Activated naive CD4-positive, alpha-beta T cell treated with anti-CD3 and anti-CD28 coated beads, Interleukin-2, amount 50 U/mL, for 16 hours (primary cell): ENCODE results near the gene XRCC5.

ENCODE experiments used
- DNase-seq: peaks from one replicate; pipeline ENCODE4 v3.0.0-alpha.2; 2020

The XRCC5 gene

DNA sequence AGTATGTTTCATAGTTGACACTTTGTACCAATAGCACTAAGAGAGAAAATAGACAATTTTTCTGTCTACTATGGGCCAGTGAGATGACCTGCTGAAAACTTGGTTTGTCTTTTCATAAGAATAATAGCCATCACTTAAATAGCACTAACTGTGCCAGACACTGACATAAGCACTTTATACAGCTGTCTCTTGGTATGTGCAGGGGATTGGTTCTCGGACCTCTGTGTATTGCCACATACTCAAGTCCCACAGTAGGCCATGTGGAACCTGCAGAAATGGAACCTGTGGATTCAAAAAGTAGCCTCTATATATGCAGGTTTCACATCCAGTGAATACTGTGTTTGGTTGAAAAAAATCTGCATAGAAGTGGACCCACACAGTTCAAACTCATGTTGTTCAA, 126.7 kb downstream of the XRCC5 start:
- no peak for DNase-seq

DNA sequence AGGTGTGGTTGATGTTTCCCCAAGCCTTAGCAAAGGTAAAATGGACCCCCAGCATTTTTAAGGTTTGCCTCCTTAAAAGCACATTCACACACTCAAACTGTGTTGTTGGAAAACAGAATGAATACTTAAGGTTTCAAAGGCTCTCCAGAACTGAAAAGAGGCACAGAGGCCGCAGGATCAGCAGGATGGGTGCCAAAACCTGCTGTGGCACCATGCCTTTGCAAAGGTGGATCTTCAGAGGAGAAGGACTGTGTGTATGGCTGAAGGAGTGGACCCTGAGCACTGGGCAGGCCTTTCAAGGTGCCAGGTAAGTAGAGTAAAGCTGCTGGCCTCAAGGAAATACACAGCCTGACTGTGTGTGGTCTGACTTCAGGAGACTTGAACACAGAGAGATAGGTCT, 127.3 kb downstream of the XRCC5 start:
- DNase-seq, result no peak

DNA sequence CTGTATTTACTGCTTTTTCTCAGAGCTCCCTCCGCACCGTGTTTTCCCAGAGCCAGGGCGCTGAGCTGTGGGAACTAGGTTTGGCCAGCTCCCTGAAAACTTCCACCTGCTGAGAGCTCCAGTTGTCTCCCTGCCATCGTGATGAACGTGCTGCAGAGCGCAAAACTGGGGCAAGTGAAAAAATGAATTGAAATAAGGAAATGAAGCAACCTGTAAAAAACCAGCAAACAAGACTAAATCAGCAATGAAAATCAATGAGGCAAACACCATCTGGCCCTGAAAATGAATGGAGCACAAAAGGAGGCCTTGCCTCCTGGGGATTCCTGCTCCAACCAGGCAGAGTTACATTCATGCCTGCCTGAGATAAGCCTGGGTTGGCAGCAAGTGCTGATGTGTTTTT, 133.2 kb downstream of the XRCC5 start:
- no peak for DNase-seq

DNA sequence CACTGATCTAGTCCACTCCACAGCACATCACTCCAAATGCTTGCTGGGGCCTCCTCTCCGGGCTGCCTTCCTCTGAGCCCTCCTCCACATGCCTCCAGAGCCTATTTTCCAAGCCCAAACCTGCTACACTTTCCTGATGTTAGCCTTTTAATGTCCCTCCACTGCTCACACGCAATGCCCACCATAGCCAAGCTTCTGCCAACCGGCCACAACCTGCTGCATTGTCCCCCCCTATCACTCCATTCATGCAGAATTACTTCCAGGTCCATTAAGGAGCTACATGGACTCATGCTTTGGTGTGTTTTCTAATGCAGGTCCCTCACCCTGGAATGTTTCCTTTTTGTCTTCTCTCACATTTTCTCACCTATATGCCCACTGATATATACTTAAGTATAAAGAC, 133.9 kb downstream of the XRCC5 start:
- DNase-seq, result no peak

DNA sequence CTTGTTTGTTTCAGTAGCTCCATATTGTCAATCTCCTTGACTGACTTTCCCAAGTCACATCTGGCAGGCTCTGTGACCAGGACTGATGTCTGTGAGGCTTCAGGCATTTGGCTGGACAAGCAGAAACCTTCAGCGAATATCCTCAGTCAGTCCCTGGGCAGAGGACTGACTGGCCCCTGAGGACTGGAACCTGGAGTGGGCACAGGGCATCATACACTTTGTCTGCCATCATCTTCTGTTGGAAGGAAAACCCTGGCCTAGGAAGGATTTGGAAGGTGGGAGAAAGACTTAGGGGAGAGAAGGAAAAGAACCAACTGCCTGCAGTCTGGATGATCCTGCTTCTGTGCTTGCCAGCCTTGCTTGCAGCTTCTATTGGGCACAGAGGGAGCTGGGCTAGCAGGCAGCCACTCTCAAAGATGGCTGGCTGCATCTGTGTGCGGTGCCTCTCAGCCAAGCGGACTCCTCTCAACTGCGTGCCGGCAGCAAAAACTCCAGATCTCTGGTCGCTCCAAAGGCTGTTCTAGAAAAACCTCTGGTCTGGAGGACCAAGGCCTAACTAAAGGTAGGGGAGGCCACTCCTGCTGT, 136.3 kb downstream of the XRCC5 start:
- DNase-seq, result no peak

DNA sequence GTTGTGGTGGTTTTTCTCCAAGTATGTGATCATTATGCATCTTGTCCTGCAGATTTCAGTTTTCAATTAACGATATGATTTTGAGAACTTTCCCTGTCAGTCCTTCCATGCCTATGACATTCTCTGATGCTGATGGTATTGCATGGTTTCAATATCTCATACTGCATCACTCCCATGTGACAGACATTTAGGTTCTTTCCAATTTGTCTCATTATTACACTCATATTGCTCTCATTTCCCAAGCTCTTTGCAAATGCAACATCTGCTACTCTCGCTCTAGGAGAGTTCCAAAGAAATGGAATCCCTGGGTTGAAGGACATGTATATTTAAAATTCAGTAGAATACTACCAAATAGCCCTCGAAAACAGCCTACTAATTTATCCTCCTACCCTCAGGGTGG, 137.6 kb downstream of the XRCC5 start:
- DNase-seq, result no peak
